Stimulated activated CD4-positive, alpha-beta T cell treated with anti-CD3 and anti-CD28 coated beads, Interleukin-4, amount 100 ng/mL, for 24 hours (primary cell): Measurements from ENCODE around the gene ZCCHC10.
"Not testable (repeated sequence)": the region's sequence is repeated elsewhere in the genome, so short reads cannot be mapped to it uniquely, and the experiment has no call there.

Experiments used
- DNase-seq: peaks from one replicate; pipeline ENCODE4 v3.0.0-alpha.2; 2020

ZCCHC10 gene

DNA sequence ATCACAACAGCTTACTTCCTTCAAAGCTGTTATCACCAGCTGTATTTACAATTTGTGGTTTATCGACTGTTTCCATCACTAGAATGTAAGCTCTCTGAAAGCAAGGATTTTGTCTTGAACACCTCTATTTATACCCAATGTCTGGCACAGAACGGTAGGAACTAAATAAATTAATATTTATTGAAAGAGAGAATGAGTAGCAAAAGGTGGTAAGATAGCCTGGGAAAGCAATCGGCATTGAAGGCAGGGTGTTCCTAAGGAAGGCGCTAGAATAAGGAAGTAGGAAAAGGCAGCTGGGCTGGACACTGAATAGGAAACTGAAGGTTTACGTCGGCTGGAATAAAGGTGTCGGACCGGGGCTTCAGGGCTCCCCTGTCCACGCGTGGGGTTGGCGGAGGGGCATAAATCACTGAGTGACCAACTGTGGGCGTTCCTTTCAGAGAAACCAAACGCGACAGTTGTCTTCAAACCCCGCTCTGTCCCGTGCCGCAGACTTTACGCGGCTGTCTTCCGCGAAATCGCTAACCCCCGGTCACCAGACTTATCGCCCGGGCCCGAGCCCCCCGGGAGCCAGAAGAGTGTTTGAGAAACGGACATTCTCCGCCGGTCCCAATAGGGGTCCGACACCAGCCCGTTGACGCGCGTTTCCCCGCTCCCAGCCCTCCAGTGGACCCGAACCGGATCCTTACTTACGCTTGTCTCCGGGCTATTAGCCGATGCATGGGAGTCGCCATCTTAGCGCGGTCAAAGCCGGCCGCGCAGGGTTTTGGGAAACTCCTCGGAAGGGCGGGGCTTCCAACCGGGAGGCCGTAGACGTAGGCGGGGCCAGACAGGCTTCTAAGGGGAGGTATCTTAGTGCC, at the start of gene ZCCHC10:
Gene ZCCHC10, minus strand, starts transcription at position 746 of the 860 bp plus-strand sequence. Its CDS starts 12 bp downstream, at position 734.
- DNase-seq = peak; percentile 94

DNA sequence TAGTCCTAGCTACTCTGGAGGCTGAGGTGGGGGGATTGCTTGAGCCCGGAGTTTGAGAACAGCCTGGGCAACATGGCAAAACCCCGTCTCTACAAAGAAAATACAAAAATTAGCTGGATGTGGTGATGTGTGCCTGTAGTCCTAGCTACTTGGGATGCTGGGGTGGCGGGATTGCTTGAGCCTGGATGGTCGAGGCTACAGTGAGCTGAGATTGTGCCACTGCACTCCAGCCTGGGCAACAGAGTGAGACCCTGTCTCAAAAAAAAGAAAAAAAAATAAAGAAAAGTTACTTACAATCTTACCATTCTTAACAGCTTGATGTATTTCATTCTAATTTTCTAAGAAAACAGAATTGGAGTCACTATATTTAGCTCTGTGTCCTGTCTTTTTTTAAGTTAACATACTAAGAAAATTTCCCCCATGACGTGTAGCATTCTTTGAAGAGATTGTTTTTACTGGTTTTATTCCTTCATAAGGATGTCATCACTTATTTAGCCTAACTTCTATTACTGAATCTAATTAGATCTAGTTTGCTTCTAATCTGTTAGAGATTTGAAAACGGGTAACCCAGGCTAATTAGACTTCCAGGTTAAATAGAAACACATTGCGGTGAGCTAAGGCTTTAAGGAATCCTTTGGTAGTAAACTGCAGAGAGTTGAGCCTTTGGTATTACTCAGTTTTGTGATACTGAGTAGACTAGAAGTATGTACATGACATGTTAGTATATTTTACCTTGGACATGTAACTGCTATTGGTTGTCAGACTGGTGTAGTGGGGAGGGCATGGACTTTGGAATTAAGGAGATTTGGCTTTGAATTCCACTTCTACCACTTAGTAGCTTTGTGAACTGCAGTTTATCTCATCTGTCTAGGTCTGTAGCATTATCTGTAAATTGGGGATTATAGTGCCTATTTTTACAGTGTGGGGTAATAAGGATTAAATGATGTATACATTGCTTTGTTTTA, 49.5 kb upstream of the ZCCHC10 start:
- DNase-seq = no peak

GRCh38 chr5:133072021-133072420, 45.7 kb upstream of the ZCCHC10 start:
- no peak for DNase-seq

DNA sequence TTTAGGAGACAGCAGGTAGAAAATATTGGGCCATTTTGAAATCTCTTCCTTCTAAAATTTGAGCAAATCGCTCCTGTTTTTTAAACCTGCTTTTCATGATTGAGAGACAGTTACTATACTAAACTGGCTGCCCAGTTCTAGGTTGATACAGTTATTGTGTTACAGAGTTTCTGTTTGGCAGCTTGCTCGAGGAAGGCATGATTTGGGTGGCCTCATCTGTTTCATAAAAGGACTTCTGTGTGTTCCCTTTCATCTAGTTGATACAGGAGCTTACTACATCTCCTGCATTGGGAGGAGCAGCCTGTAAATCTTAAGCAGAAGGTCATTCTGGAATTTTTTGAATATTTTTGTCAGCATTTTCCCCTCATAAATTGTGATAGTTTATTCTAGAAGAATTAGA, 39.7 kb upstream of the ZCCHC10 start:
- no peak for DNase-seq

- no peak for DNase-seq
Measured at GRCh38 chr5:133065471-133065870, 39.1 kb upstream of the ZCCHC10 start.

- DNase-seq = no peak
Measured at GRCh38 chr5:133063965-133064364, 37.6 kb upstream of the ZCCHC10 start.

- DNase-seq = no peak
Measured at GRCh38 chr5:133062276-133062675, 35.9 kb upstream of the ZCCHC10 start.

DNA sequence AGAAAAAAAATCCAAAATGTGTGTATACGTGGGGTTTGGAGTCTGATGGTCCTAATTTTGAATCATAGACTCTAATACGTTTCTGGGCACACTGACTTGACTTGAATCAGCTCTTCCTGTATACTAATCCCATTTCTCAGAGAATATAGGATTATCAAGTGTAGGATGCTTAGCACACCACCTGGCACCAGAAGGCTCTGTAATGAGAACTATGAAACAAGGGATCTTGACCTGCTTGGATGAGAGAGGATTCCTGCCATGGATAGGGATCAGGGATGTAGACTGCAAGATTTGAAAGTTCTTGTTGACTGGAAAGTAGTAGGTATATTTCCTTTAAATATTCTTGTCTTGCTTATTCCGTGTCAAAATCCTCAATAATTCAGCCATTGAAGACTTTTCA, 33.3 kb upstream of the ZCCHC10 start:
- no peak for DNase-seq

GRCh38 chr5:133056891-133057290, 30.5 kb upstream of the ZCCHC10 start:
- DNase-seq = no peak

DNA sequence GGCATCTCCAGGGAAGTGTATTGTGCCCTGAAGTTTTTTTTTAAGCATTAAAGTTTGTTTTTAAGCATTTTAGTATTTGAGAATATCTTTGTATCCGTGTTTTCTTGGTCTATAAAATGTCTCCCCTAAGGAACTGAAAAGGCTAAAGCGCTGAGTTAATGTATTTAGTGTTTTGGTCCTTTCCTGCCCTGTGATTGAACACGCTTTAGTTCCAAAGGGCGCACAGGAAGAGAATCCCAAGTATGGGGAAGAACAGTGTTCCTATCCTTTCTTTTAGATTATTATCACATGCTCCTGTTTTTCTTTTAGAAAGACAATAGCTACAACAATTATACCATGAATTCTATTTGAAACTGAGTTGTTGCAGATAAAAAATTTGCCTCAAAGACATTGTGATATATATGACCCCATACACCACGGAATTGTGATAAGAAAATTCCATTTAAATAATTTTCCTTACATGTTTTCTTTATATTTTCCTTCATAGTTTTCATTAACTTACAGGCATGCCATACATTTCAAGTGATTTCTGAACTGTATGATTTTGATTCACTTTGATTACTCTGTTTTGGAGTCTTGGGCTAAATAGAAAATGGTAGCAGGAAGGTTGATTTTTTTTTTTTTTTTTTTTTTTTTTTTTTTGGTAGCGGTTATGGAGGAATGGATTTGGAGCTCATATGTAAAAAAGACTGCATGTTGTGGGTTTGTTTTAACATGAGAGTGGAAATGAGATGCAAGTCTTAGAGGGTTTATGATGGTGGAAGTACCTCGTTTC, 28.5 kb upstream of the ZCCHC10 start:
- DNase-seq = no peak

GRCh38 chr5:133053448-133053847, 27.1 kb upstream of the ZCCHC10 start:
- DNase-seq = no peak

DNA sequence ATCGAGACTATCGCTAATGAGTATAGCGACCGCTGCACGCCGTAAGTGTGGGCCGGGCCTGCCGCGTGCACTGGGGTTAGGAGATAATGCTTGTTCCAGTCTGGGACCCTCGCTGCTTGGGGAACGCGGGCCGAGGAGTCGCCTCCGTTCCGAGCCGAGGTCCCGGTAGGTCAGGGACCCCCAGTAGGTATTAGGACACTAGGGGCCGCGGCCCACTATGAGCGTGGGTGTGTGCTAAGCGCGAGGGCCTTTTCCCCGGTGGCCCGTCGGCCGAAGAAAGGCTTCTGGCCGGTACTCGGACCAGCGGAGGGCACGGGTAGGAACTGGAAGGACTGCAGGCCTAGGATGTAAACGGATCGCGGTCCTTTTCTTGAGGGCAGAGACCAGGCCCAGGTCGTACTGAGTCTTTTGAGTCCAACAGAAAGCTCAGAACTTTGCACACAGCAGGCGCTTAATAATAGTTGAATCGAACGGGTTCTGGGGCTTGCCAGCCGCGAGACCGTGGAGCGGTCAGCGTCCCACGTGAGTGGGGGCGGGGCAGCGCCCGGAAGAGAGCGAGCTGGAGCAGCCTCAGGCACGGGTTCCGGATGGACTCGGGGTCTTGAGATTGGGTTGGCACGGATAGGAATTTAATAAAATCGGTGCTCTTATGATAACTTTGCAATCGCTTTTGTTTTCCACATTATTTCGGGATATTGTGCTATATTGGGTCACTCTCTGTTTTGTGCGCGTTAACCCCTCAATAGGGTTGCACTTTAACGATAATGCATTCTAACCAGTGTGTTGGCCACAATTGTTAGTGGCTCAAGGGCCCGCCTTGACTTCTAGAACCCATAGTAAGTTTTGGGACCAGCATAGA, 26.2 kb upstream of the ZCCHC10 start:
- DNase-seq = peak; percentile 58

DNA sequence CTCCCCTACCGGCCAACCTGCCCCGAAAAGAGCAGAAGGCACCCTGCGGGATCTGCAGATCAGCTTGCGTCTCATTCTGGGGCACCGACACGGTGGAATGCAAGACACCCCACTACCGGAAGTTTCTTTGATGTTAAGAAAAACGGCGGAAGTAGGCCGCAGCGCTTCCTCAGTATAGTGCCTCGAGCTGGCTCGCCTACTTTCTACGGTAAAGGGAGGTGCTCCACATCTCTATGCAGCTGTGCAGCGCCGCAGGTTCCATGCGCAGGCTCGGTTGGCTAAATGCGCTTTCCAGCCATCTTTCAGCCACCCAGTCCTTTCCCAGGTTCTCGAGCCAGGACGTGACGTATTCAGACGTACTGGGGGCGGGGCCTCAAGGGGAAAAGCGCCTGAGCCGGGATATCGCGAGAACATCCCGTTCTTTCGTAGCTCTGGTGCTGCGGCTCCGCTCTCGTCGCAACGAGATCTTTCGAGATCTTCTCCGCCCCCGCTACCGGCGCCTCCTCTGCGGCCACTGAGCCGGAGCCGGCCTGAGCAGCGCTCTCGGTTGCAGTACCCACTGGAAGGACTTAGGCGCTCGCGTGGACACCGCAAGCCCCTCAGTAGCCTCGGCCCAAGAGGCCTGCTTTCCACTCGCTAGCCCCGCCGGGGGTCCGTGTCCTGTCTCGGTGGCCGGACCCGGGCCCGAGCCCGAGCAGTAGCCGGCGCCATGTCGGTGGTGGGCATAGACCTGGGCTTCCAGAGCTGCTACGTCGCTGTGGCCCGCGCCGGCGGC, 25.4 kb upstream of the ZCCHC10 start, which contains the start of gene HSPA4:
Gene HSPA4, plus strand, starts transcription at position 472 of the 775 bp plus-strand sequence. Its CDS starts 238 bp downstream, at position 710.
- peak; percentile 98 for DNase-seq

- no peak for DNase-seq
Measured at GRCh38 chr5:133051061-133051541, 24.8 kb upstream of the ZCCHC10 start.

- no peak for DNase-seq
Measured at GRCh38 chr5:133050521-133050920, 24.2 kb upstream of the ZCCHC10 start.

GRCh38 chr5:133049726-133050048, 23.3 kb upstream of the ZCCHC10 start:
- no peak for DNase-seq

DNA sequence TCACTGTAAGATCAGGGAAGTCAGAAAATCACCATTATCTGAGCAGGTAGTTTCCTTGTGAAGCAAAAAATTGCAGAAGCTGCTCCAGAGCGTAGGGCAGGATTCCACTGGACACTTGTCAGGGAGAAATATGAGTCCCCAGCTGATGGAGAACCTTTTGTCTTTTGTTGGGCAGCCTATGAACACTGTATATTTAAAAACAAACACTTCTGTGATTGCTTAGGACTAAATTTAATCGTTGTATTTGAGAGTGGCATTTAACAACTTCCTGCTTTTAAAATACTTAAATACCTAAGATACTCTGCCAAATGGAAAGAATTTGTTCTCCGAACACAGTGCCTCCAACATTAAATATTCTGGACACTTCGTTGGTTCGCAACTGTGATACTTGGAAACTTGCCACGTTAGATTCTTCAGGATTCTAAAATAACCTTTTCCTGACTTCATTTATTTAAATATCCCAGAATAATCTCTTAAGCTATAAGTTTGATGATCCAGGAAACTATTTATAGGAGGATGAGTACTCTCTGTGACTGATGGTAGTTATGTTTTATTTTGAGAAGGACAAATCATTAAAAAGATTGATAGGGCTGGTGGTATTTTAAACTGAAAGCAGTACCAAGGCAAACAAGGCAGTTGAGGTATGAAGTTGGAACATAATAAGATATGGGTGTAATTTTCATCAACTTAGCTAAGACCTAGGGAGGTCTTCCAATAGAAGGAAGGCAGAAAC, 22.8 kb upstream of the ZCCHC10 start:
- DNase-seq = no peak

DNA sequence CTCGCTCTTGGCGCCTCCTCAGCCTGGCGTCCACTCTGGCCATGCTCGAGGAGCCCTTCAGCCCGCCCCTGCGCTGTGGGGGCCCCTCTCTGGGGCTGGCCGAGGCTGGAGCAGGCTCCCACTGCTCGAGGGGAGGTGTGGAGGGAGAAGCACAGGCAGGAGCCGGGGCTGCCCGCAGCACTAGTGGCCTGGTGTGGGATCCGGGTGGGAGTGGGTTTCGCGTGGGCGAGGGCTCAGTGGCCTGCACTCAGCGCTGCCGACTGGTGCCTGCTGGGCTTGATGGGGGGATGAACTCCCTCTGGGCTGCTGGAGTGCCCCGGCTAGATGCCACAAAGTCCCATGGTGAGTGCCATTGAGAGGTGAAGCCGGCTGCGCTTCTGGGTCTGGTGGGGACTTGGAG, 21.1 kb upstream of the ZCCHC10 start:
- DNase-seq = no peak

GRCh38 chr5:133046560-133046959, 20.2 kb upstream of the ZCCHC10 start:
- not testable (repeated sequence) for DNase-seq

GRCh38 chr5:133041910-133042309, 15.6 kb upstream of the ZCCHC10 start:
- DNase-seq = no peak
